GM18520 (cell line): Measurements from ENCODE around the gene C16orf89.
"Not testable (repeated sequence)": the region's sequence is repeated elsewhere in the genome, so short reads cannot be mapped to it uniquely, and the experiment has no call there.

Experiments
- ATAC-seq: cut with Tn5 transposase; IDR thresholded peaks from one replicate; pipeline ENCODE4 v1.9.1; 2021; ENCODE audit not compliant: unreplicated experiment

Gene C16orf89, protein sequence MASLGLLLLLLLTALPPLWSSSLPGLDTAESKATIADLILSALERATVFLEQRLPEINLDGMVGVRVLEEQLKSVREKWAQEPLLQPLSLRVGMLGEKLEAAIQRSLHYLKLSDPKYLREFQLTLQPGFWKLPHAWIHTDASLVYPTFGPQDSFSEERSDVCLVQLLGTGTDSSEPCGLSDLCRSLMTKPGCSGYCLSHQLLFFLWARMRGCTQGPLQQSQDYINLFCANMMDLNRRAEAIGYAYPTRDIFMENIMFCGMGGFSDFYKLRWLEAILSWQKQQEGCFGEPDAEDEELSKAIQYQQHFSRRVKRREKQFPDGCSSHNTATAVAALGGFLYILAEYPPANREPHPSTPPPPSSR

DNA sequence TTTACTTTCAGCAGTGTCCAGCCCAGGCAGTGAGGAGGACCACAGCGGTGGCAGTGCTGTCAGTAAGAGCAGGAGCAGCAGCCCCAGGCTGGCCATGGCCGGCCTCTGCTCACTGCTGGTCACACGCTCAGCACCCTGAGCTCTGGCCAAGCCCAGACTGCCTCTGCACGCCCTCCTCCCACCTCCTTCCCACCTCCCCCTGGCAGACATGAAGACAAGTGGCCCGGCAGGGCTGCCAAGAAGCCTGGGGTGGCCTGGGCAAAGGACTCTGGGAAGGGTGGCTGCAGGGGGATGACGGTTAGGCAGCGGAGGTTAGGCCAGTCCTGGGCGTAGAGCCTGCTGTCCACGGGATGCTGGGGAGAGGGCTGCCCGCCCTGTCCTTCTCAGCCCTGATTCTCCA, at the start of gene C16orf89:
Gene C16orf89 (minus strand): TSS at position 144 of the 400 bp plus-strand sequence. CDS start 48 bp downstream, at position 96.
- ATAC-seq: no peak

DNA sequence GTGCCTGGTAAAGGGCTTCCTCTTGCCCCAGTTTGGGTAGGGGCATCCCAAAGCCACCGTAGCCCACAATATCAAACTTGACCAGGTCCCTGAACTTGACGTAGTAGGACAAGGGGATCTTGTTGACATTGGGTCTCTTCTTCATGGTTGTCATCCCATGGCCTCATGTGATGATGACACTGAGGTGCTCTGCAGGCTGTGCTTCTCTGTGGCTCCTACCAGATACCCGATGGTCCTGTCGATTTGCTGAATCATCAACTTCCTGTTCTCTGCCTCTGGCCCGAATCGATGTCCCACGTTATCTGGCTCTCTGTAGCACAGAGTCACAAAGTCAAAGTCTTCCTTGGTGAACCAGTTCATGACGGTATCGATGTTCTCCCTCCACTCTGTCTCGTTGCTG, 45.2 kb upstream of the C16orf89 start:
- ATAC-seq: not testable (repeated sequence)

DNA sequence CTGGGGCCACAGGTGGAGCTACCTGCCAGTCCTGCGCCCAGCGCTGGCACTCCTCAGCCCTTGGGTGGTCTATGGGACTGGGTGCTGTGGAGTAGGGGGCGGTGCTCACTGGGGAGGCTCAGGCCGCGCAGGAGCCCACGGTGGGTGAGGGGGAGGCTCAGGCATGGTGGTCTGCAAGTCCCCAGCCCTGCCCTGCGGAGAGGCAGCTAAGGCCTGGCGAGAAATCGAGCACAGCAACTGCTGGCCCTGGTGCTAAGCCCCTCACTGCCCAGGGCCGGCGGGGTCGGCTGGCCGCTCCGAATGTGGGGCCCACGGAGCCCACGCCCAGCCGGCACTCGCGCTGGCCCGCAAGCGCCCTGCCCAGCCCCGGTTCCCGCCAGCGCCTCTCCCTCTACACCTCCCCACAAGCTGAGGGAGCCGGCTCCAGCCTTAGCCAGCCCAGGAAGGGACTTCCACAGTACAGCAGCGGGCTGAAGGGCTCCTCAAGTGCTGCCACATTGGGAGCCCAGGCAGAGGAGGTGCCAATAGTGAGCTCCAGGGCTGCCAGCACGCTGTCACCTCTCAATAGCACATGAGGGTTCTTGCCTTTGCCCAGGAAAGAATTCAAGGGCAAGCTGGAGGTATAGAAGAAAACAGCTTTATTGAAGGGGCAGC, 42.9 kb upstream of the C16orf89 start:
- ATAC-seq: no peak

DNA sequence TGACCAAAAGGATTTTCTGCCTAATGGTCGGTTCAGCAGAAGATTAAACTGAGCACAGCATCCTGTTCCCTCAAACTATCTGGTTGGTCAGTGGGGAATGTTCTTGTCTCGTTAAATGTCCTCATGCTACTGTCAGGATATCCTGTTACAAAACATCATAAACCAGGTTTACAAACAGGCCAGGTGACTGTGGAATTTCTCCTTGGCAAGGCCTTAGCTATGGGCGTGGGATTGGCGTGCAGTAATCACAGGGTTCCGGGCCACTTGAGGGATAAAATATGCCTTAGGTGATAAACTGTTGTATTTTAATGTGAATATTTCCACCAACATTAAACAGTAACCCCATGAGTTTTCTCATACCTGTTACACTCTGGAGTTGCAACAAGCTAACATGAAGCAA, 39.3 kb upstream of the C16orf89 start:
- not testable (repeated sequence) for ATAC-seq

DNA sequence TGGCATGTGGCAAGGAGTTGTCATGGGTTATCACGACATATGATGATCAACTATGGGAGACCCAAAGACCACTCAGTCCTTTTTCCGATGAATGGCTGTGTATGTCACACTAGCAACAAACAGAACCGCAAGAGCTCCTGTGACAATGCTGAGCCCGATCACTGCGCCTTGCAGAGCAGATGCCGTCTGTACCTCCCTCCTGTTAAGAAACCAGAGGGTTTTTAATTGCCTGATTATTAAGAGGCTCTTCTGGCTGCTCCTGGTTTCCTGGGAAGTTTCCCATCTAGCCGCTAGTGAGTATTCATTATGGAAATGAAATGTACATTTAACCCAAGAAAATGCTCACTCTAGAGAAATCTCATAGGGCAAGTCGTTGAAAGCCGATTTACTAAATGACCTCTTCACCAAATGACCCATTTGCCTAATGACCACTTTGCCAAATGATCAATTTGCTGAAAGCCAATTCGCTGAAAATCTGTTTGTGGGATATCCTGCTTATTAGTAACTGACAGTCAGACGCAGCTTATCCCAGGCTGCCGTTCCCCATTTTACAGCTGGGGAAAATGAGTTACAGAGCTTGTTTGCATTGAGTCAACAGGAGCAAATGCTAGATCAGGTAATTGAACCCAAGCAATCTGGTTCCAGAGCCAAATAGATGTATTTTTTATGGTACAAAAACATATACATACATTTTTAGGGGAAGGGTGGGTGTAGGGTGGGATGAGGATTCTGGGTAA, 37.7 kb upstream of the C16orf89 start:
- ATAC-seq: not testable (repeated sequence)

DNA sequence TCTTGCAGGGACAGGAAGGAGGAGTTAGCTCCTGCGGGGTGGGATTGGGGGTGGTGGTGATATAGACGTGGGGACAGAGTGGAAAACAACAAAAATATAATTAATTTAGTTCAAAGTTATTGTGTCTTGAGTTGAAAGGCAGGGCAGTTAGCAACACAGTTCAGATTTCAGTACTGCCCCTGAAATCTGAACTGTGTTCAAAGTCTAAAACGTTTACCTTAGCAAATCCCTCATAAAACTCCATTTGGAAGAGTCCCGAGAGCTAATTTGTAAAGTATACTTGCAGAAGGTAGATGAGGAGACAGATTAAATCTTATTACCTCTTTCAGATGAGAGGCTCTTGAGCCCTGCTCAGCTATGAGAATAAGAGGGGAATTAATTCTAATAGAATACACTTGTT, 33.4 kb upstream of the C16orf89 start:
- not testable (repeated sequence) for ATAC-seq

DNA sequence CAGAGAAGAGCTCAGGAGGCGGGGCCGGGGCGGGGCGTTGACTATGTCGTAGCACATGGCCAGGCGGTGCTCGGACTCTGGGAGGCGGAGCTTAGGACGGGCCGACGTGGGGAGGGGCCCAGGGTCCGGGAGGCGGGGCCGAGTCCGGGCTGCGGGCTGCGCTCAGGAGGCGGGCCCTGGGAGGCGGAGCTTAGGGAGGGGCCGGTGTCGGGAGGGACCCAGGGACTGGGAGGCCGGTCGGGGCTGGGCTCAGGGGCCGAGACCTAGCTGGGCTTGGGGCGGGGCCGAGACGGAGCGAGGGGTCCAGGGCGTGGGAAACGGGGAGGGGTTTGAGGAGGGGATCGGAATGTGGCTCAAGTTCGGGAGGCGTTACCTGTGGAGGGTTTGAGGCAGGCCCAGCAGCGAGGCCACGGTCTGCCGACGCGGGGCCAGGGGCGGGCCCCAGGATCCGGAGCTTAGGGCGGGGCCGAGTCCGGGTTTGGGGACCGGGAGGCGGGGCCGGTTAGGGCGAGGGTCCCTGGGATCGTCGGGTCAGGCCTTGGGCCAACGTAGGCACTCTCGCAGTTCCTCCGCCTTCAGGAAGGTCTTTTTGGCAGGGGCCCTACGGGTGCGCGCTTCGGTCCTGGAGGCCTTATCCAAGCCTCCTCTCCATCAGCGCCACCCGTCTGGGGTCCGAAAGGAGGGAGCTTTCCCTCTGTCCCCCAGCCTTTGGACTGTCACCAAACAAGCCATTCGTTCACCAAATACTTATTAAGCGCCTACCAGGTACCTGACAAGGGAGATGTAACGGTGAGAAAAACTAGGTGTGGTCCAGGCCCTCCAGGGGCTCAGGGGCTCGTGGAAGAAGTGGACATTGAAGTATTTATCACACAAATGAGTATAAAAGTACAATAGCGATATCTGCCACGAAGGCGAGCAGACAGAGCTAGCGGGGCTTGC, 32.7 kb upstream of the C16orf89 start:
- not testable (repeated sequence) for ATAC-seq

DNA sequence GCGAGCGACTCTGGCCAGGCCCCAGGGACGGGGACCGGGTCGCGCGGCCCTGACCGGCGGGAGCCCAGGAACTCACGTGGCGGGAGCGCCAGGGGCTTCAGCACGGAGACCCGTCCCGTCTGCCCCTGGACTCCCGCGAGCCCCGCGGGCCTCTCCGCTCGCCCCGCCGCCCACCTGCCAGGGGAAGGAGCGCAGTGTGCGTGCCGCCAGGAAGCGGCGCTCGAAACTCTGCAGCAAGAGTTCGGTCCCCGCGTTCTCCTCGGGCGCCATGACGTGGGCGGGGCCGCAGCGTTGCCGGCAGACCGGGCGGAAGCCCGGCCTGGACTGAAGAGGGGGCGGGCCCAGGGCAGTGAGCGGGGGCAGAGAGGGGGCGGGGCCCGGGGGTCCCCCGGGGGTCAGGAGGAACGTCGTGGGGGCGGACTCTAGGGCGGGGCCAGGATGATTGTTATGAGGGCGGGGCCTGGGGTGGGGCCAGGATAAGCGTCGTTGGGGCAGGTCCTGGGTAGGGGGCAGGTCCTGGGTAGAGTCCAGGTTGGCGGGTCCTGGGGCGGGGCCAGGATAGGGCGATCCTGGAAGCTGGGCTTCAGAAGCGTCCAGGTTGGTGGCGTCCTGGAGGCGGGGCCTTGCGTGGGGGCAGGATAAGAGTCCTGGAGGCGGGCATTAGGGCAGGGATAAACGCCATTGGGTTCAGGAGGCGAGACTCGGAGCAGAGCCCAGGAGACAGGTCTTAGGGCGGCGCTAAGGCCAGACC, 31.9 kb upstream of the C16orf89 start, which contains the start of gene EEF2KMT:
Gene EEF2KMT (minus strand): TSS at position 326 of the 751 bp plus-strand sequence. CDS start 56 bp downstream, at position 270.
- peak; percentile 79 for ATAC-seq

DNA sequence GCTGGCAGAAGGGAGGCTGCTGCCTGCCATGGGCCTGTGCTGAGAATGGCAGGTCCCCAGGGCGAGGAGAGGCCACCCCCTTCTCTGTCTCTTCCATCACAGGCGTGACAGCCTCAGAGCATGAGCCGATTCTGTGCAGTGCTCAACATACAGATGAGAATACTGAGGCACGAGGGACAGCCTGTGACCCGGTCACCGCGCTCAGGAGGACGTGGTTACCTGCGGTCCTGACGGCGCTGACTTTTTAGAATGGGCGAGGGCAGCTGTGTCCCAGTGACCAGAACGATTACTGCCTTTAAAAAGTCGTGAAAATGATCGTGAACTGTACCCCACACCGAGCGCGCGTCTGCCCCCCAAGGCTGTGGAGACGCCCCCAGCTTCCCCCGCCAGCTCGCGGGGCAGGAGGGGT, 31.3 kb upstream of the C16orf89 start:
- not testable (repeated sequence) for ATAC-seq

DNA sequence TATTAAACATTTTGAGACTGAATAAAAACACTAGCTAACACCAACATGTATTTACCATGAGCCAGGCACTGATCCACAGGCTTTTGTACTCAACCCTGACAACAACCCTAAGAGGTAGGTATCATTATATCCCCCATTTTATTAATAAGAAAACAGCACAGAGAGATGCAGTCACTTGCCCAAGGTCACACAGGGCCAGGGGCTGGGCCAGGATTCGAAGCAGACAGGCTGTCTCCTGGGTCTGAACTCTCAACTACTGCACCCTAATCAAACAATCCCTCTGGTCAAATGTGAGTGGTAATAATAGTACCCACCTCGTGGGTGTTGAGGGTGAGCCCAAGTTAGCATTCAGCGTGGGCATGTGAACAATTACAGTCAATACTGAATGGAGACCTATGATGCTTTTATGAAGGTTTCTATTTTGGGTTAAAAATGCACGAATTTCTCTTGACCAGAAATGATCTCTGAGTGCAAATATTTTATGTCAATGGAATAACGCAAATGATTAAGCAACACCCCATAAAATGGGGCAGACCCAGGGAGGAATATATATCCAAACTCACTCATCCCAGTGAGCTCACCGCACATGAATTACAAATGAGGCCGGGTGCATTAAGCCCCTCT, 30.8 kb upstream of the C16orf89 start:
- not testable (repeated sequence) for ATAC-seq

DNA sequence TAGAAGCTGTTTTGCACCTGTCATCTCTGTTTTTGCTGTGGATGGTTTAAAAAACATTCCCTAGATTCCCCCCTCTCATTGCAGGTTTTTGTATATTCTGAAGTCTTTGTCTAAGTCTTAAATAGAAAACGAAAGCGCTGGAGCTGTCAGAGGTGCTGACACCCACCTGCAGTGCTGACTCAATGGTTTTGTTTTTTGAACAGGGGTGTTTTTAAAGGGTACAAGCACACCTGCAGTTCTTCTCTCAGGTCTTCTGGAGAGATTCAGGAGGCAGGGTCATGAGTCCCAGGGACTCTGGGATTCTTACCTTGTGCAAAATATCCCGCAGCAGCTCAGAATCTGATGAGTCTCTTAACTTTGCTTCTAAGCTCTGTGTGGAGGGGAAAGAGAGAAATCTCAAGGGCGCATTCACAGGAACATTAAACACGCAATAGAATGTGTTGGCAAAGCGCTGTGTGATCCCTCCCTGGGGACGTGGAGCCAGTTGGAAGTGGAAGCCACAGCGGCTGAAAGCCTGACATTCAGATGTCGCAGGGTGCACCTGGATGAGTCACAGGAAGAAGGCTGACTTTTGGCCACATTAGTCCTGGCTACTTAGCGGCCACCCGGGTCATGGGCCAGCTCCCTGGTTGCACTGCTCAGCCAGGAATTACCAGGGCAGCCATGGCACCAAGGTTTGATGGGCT, 29.5 kb upstream of the C16orf89 start:
- ATAC-seq: not testable (repeated sequence)

DNA sequence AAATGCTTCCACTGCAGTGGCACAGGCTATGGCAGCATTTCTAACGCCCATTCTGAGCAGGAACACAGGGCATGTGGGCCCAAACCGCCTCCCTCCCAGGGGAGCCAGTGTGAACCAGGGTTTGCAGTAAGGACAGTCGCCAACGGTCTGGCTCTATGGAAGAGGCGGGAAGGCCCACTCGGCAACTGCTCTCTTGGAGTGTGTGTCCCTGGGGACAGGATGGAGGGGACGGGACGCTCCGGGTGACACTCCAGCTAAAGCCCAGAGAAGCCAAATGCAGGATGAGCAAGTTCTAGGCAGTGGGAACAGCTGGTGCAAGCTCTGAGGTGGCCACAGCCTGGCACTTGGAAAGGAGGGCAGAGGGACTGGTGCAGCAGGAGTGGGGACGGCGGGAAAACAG, 28.0 kb upstream of the C16orf89 start:
- not testable (repeated sequence) for ATAC-seq

DNA sequence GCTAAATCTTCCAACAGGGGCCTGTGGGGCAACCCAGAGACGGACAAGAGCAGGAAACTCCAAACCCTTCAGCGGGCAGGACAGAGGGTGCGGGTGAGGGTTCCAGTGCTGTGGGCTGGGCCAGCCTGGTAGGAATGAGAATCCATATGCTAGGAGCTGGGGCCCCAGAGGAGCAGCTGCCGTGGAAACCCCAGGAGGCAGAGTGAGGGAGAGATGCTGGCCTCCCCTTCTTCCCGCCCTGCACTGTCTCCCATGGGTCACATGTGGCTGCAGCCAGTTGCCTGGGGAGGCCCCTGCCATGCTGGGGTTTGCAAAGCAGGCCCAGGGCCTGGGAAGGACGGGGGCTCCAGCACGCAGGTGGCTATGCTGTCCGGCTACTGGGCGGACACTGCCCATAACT, 27.3 kb upstream of the C16orf89 start:
- not testable (repeated sequence) for ATAC-seq

DNA sequence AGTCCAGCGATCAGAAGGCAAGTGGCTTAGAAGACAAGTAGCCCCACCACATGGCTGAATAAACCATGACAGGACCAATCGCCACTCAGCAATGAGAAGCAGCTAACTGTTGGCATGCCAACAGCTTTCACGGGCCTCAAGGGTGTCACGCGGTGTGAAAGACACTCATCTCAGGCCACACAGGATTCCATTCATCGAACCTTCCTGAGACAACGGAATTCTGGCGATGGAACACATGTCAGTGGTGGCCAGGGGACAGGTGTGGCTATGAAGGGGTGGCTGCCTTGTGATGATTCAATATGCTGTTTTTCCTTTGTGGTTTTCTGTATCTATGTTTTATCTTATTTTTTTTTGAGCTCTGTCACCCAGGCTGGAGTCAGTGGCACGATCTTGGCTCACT, 24.8 kb upstream of the C16orf89 start:
- ATAC-seq: not testable (repeated sequence)

DNA sequence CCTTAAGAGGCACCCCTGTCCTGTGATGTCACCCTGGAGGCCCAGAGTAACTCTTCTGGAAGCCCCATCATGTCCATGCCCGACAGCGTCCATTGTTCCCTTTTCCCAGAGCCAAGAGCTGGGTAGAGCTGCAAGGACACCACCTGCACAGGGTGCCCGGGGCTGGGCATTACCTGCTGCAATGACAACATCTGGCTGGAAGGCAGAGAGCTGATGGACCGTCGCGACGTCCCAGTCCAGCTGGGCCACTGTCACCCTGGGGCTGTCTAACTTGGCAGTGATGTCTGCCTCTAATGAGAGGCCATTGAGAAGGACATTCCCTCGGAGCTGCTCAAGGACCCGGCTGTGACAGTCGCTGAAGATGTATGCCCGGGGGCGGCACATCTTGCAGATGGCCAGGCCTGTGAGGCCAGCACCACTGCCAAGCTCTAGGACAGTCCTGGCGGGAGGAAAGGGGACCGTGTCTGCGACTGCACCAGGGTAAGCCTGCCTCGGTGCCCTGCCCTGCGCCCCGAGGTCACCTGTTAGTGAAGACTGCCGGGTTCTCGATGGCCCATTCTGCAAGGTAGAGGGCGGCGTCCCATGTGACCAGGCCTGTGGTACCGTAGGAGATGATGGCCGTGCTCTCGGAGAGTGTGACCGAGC, 24.3 kb upstream of the C16orf89 start:
- ATAC-seq: not testable (repeated sequence)

DNA sequence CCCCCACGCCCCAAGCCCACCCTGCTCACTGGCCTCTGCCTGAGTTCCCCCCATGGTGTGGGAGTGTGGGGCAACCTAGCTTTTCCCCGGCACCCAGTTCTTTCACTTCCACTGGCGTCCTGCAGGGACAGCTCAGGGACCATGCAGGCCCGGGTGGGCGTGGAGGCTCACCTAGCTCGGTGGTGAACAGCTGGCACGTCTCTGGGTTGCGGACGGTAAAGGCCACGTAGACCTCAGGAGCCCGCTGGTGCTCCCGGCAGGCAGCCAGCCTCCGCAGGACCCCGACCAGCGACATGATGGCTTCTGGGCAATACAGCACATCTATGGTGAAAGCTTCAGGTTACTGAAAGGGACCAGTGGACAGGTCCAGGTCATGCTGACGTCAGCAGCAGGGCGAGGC, 23.2 kb upstream of the C16orf89 start:
- ATAC-seq: not testable (repeated sequence)

DNA sequence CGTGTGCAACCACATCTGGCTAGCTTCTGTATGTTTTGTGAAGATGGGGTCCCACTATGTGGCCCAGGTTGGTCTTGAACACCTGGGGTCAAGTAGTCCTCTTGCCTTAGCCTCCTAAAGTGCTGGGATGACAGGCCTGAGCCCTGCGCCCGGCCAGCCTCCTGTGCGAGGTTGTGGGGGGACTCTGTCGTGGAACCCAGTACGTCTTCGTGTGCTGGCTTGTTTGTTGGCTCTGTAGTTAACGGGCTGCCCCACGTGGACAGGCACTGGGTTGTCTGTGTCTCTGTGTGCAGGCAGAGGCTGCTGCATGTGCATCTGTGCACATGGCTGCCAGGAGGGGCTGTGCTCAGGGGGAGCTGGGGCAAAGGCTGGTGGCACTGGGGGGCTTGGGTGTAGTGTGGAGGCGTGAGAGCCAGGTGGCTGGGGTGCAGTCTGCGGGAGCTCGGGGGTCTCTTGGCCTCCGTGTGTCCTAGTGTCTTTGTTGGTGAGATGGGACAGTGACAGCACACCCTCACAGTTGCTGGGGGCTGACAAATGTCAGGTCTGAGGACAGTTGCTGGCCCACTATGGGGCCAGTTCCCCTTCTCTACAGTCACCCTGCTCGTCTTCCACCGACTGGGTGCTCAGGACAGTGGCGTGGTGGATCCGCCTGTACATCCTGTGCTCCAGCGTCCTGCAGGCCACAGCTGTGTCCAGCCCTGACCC, 22.5 kb upstream of the C16orf89 start:
- not testable (repeated sequence) for ATAC-seq
